Left cardiac atrium (tissue), 4 donors: ENCODE measurements around the gene HCFC1. TPM values are rescaled to one million over a fixed set of nuclear protein-coding genes. Genes with fewer than 3 reads are reported as not detected.

ENCODE experiments used
- ATAC-seq, 2 donors: fragments of 200-7000 bp; cut with Tn5 transposase; one replicate each; pipeline ENCODE4 v1.9.1; 2020; ENCODE audit warnings: mild to moderate bottlenecking in 2 of 2, moderate library complexity in 2 of 2
- DNase-seq: peaks from one replicate; pipeline ENCODE4 v3.0.0-alpha.2; 2020
- intact Hi-C, 2 donors: fragments of 100-400 bp; cut with DNase I; formaldehyde crosslinking; loops; one replicate each; pipeline versions ENCODE4 v1.14.1 to v1.15.1; 2022 to 2023
- total RNA-seq, 2 donors: library from RNA; stranded (reverse); fragmentation: NEBNext Ultra II Directional; extraction: Animal tissue kit (Norgen Biotek cat#: 25700); gene quantifications; one replicate each; pipeline ENCODE4 v1.2.1, GENCODE V29; 2021
- donor health status: DM: no; HTN: yes; CAD: no.
- donor health status: DM: no; HTN: yes; CAD: no; lungs with severe emphysema.
- donor health status: DM: yes; HTN: yes; CAD: no.
- donor health status: Dilated cardiomyopathy.

HCFC1 gene
- total RNA-seq, 2 donors from 2014 or later: 30.4 to 35.7 TPM

DNA sequence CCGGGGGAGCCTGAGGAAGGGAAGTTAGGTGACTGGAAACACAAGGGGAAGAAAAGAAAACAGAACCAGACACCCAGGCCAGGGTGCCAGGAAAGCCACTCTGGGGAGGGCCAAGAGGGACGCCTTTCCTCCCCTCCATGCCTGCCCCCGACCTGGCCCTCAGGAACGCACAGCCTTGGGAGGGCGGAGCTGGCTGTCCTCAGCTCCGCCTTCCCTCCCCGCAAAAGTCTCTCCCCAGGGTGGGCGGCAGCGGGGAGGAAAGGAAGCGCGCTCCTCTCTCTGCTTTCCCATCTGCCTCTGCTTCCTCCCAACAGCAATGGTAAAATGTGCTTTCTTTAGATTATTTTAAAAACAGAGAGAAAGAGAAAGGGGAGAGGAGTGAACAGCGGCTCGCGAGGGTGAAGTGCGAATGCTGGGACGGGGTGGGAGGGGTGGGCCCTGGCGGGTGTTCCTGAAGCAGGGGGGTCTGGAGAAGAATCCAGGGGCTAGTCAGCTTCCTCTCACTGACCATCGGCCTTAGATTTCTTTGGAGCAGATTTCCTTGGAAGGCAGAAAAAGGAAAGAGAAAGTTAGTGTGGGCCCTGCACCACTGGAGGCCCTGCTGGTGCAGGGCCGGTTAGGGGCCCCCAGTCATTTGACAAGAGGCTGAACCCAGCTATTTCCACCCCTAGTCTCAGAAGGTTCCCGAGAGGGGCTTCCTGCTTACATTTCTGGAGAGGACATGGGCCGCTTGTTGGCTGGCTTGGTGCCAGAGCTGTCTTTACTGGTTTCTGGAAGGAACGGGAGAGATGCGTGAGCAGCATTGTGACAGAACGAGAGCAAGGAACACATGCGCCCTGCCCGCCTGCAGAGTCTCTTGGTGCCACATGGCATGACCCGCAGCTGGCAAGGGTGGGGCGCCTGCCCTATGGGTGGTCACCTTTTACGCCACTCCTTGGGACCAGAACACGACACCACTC is 22.5 kb downstream of the HCFC1 start:
- DNase-seq (no peak), ATAC-seq (no peak)
- intact Hi-C loops: no loop called here

DNA sequence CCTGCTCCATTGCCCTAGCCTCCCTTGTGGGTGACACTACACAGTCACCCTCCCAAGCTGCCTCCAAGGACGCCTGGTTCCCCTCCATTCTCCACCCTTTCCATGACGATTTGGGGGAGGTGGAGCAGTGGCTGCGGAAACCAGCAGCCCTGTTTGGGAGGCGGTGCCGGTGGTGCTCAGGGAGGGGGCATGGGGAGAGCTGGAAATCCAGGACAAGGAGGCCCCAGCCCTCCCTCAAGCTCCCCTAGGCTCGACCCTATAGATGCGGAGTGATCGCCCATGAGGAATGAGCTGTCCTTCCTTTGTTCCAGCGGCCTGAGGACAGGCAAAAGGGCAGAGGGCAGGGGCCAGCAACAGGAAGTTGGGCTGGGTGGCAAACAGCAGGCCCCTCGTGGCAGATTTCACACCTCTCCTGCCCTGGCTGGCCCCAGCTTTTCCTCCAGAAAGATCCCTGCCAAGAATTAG is 23.6 kb downstream of the HCFC1 start:
- DNase-seq: no peak
- intact Hi-C loops: no loop called here
- ATAC-seq: peak in 1 of 2 donors; percentile 4

DNA sequence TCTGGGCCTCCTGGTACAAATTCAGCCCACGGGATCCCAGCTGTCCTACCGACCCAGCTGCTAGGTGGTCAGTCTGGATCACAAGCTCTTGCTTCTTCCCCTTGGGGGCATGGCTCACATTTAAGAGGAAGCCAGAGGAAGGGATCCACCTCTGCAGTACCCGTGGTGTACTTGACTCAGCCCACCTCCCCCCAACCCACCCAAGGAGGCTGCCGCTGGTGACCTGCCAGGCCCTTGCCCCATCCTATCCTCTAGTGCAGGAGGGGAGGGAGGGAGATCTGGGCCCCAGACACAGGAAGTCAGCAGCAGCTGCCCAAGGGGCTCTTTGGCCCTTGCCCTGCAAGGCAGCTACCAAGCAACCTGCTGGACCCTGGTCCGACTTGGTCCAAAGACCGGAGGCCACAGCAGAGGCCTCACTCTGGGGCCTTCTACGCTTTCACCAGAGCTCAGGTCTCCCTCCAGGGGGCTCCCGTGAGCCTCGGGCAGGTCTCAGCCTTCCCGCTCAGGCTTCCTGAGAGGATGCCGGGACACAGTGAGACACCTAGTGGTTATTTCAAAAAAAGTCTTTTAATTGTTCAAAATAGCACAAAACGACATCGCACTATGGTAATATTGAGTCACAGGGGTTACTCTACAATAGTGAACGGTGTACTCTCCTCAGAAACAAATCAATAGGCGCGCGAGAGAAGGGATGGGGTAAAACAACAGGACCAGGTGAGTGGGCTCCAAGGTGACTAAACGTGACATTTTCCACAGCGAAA is 24.4 kb downstream of the HCFC1 start:
- intact Hi-C loops: no loop called here
- ATAC-seq (peak; percentile 59 to 75), DNase-seq (peak; percentile 77)

DNA sequence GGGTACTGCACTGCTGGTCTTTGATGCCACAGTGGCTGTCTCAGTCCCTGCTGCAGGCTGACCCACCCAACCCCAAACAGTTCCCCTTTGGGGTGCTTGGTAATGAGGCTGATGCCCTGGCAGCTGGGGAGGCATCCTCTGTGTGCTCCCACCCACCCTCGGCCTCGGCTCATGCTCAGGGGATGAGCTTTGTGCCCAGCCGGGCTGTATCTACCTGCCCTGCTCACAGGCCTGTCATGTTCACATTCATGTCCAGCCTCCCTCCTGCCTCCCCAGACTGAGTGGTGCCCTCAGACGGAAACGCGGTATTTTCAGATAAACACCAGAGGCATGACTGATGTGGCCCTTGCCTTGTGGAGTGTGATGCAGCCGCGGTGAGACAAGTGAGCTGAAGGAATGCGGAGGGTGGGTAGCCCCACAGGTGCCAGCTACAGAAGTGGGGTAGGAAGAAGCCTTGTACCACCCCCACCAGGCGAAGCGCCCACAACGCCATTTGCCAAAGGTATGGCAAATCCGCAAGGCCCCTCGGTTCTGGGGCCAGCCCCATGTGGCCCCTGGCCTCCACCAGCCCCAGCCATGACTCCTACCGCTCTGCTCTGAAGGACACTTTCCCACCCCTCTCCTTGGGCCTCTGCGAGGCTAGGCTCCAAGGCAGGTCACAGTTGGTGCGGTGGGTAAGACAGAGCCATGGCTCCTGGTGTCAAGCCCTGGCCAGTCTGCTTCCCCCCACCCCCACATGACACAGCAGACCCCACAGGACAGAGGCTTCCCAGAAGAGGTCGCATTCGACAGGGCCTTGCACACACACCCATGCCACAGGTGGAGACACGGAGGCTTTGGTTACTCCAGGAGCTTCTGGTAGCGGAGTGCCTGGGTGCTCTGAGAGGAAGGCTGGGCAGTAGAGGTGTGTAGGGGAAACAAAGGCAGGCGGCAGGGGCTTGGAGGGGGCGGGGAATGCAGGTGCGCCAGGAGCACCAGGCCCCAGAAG is 25.4 kb downstream of the HCFC1 start:
- DNase-seq (no peak), ATAC-seq (no peak)
- intact Hi-C loops: no loop called here

DNA sequence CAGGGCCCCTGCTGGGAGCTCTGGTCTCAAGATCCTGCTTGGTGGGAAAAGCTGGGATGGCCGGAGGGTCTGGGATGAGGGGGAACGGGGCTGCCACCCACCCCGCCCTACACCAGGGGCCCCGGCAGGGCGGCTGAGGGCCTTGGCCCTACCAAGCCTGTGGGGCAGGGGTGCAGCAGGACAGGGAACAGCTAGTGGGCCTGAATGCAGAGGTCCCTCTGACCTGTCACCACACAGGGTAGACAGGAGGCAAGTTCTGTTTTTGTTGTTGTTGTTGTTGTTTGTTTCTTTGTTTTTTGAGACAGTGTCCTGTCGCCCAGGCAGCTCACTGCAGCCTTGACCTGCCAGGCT is 26.8 kb downstream of the HCFC1 start:
- intact Hi-C loops: no loop called here
- ATAC-seq (peak in 1 of 2 donors; percentile 6), DNase-seq (no peak)

DNA sequence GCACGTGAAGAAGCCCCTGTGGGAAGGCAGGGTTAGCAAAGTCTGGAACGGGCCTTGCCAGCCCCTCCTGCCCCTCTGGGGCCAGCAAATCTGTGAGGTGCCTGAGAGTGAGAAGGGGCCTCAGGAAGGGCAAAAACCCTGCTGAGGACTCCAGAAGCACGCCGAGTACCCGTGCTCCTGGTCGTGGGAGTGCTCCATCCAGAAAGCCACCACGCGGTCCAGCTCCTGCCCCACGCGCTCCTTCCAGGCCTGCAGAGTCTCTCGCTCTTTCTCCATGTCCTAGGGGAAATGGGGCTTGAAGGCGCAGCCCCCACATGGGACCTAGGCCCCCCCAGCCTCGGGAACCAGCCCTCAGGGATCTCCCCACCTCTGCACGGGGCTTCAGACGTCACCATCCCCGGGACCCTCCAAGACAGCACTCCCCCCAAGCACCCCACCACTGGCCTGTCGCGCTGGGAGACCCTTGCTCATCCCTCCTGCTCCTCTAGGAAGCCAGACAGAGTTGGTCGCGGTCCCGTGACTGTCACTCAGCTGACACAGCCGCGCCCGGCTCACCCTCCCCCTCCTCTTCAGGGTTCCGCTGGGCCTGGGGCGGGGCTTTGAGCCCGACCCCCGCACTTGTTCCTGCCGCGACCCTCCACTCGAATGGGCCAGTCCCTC is 27.3 kb downstream of the HCFC1 start, which contains the start of gene RENBP:
TSS of gene RENBP (minus strand) at position 504 of the 660 bp plus-strand sequence. CDS start at position 471, 33 bp downstream.
- DNase-seq (peak; percentile 74), ATAC-seq (peak; percentile 50 to 68)
- intact Hi-C loops: no loop called here

DNA sequence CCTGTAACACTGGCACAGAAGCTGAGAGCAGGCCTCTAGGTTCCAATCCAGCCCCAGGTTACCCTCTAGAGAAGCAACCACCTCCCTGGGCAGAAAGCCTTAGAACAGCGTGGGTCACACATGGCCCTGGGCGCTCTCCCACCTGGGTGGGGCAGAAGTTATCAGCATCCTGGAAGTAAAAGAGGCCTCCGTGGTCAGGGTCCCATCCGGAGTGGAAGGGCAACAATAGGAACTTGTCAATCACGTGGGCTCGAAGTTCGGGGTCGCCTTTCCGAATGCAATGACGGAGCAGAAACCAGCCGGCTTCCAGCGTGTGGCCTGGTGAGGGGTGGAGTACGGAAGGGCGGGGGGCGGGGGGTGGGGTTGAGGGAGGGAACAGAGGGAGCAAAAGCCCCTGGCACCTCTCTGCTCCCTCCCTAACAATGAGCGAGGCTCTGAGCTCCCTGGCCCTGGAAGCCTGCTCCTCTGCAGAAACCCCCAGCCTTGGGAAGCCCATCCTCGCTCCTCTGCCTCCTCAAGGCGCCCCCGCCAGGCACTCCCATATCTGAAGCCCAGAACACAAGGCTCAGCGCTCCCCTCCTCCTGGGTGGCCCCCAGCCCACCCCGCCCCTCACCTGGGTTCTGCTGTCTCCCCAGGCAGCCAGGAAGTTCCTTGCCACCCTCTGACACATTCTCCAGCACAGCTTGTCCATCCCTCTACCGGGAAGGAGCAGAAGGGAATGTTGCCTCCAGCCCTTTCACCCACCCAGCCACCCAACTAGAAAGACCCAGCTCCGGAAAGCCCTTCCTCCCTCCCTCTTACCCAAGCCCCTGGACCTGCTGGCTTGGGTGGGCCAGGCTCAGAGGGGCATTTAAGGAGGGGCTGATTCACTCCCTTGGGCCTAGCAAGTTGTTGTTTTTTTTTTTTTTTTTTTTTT is 30.0 kb downstream of the HCFC1 start:
- DNase-seq: no peak
- ATAC-seq: no peak
- intact Hi-C loops: no loop called here

DNA sequence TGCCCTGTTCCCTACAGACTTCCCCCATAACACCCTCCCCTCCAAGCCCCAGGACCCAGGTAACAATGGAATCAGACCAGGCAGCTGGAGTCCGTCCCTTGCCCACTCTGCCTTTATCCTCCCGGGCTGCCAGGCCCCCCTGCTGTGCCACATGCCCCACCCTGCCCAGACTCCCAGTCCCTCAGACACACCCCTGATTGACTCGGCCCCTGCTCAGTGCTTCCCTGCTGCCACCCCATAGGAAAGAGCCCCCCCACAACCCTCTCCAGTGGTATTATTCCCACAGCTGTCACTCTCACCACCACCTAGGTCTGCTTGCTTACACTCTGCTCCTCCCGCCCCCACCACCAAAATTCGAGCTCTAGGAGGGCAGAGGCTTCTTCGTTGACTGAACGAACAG is 32.0 kb downstream of the HCFC1 start:
- no peak for ATAC-seq
- intact Hi-C loops: no loop called here
- DNase-seq: no peak

DNA sequence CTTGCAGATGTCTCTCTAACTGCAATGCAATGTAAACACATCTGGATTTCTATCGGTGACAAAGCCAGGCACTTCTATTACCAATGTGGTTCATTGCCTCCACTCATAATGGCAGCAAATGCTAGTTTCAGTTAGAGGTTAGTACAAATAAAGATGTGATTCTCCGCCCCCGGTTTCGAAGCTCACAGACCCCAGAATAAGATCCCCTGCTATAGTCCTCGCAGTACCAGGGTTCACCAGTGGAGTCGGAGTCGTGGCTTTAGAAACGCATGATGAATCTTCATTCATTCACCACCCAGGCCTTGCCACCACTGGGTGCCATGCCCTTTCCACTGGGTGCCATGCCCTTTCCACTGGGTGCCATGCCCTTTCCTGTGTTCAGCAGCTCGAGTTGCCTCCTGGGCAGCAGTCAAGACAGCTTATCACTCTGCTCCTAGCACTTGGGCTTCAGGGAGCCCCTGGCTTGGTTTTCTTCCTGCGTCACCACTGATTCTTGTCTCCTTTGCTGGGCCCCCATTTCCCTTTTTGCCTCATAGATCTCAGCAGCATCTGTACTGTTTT is 33.3 kb downstream of the HCFC1 start:
- intact Hi-C loops: no loop called here
- no peak for ATAC-seq
- no peak for DNase-seq

DNA sequence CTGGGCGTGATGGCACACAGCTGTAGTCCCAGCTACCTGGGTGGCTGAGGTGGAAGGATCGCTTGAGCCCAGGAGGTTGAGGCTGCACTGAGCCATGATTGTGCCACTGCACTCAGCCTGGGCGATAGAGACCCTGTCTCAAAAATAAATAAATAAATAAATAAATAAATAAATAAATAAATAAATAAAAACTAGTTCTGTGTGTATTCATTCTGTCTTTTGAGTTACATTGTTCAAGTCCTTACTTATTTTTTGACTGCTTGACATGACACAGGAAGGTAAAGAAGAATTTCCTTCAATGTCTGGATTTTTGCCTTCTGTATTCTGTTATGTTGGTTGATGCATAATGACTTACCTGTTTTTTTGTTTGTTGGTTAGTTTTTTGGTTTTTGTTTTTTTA is 34.6 kb downstream of the HCFC1 start:
- no peak for ATAC-seq
- intact Hi-C loops: no loop called here
- no peak for DNase-seq

DNA sequence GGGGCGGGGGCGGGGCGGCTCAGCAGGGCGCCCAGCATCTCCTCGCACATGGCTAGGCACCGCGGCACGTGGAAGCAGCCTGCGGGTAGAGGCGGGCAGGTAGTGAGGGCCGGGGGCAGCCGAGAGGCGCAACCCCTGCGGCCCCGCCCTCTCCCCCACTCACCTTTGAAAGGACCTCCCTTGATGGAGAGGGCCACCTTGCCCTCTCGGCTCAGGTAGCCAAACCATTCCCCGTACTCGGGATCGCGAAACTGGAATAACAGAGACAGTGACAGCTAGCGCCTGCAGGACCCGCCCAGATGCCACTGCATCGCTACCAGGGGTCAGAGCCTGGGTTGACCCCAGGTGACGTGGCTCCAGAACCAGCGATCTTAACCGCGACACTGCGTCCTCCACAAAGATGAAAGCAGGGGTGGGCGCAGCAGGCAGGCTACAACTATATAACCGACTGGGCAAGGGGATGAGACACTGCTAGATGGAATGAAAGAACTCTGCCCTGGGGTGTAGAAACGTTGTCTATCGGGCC is 36.2 kb downstream of the HCFC1 start:
- intact Hi-C loops: no loop called here
- ATAC-seq (no peak), DNase-seq (no peak)

DNA sequence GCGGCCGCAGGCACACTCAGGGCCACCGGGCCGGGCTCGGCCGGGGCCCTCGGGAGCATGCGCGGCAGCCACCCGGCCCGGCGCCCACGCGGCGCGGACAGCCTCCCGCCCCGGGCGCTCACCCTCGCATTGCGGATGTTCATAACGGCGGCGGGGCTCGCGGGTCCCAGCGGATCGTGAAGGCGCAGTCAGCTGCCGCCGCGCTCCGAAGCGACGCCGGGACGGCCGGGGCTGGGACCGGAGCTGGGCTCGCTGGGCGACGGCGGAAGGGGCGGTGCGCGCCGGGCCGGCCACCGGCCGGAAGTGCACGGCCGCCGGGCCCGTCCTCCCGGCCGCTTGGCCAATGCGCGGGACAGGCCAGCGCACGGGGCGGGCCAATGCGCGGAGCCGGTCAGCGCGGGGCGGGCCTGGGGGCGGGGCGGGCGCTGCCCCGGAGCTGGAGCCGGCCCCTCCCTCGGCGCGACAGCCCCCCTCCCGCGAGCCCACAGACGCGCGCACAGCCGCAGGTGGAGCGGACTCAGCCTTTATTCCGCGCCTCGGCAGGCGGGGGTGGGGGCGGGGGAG is 36.8 kb downstream of the HCFC1 start, which contains the start of gene NAA10:
TSS of gene NAA10 (minus strand) at position 276 of the 564 bp plus-strand sequence. CDS start at position 143, 133 bp downstream.
- DNase-seq: peak; percentile 81
- ATAC-seq: peak; percentile 97 to 99
- intact Hi-C loops: no loop called here

DNA sequence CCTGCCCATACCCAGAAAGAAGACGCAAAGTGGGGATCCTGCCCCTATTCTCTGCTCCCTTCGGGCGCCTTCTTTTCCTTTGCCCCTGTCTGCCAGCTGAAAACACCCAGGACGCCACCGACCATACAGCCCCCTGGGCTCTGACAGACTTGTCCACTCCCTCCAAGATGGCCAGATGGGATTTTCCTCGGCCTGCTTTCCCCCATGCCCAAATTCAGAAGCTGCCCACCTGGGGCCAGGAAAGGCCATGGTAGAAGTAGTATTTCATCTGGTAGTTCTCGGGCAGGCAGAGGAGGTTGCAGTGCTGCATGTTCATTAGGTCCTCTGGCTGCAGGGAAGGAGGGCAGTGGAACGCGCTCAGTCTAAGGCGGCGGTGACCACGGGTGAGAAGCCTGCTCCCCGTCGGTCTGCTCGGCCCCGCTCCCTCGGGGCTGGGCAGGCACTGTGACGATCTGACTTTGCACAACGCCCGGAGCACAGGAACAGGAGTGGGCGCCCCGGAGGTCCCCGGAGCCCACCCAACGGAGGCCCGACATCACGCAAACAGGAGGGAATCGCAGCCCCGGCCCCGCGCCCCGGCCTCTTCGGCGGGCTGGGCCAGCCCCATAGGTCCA is 37.4 kb downstream of the HCFC1 start:
- DNase-seq (no peak), ATAC-seq (peak; percentile 10 to 34)
- intact Hi-C loops: no loop called here

DNA sequence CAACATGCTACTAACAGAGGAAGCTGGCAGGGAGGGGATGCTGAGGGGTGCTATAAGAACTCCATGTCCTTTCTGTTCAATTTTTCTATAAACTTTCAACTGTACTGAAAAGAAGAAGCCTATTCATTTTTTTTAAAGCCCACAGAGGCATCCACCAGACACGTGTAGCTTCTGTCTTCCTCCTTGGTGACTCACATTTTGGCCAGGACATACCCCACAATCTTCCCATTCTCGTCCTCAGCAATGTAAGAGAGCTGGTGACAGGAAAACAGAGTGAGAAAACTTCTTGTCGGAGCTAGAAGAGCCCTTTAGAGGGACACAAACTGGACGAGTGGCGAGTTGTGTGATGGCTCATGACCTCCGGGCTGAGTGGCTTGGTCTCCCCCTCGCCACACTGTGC is 37.9 kb downstream of the HCFC1 start:
- intact Hi-C loops: no loop called here
- ATAC-seq (no peak), DNase-seq (no peak)

DNA sequence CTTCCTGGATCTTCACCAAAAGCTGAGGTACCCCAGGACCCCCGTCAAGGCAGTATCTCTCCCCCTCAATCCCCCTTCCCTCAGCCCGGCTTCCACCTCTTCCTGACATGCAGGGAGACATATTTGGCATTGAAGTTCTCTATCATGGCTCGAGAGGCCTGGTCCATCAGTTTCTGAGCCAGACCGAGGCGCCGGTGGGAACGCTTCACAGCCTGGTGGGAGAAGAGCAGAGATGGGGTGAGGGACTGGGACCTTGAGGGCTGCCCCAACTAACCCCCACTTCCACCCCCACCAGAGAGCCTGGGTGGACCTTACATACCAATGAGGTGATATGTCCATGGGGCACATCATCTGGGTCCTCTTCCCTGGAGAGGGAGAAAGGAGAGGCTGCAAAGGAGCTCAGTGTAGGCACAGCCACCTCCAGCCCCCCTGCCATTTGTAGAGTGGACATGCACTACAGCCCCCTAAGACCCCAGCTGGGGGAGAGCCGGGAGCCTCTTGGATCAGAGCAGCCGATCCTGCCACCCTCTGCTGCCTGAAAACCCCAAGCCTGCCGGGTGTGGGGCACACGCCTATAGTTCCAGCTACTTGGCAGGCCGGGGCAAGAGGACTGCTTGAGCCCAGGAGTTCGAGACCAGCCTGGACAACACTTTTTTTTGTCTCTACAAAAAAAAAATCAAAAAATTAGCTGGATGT is 39.2 kb downstream of the HCFC1 start:
- ATAC-seq (no peak), DNase-seq (no peak)
- intact Hi-C loops: no loop called here
